H9 (cell line): Measurements from ENCODE around the gene CHRND. TPM values are rescaled to one million over a fixed set of nuclear protein-coding genes. Genes with fewer than 3 reads are reported as not detected.

Experiments
- DNase-seq: peaks from one replicate; pipeline ENCODE4 v3.0.0-alpha.2; 2017
- H2AFZ ChIP-seq: one replicate; pipeline ENCODE4 v1.6.1; 2013; ENCODE audit warnings: mild to moderate bottlenecking, low read length, control low read depth, moderate library complexity
- H2AK5ac ChIP-seq: 2 replicates; pipeline ENCODE4 v1.6.1; 2013; ENCODE audit warnings: low read length, control low read depth, mixed read lengths; ENCODE audit not compliant: insufficient read length
- H2BK120ac ChIP-seq: one replicate; pipeline ENCODE4 v1.6.1; 2013; ENCODE audit warnings: low read depth, mild to moderate bottlenecking, low read length, control low read depth, inconsistent platforms; ENCODE audit not compliant: poor library complexity, severe bottlenecking
- H2BK12ac ChIP-seq: 2 replicates; pipeline ENCODE4 v1.6.1; 2013; ENCODE audit warnings: low read length, control low read depth, mixed read lengths, low read depth; ENCODE audit not compliant: insufficient read length
- H2BK15ac ChIP-seq: 2 replicates; pipeline ENCODE4 v1.6.1; 2013; ENCODE audit warnings: low read depth, low read length, control low read depth
- H2BK20ac ChIP-seq: one replicate; pipeline ENCODE4 v1.6.1; 2013; ENCODE audit warnings: low read depth, mild to moderate bottlenecking, low read length, control low read depth, inconsistent platforms; ENCODE audit not compliant: poor library complexity, severe bottlenecking
- H2BK5ac ChIP-seq: 2 replicates; pipeline ENCODE4 v1.6.1; 2013; ENCODE audit warnings: low read length, control low read depth, mixed read lengths; ENCODE audit not compliant: insufficient read length
- H3K14ac ChIP-seq: 2 replicates; pipeline ENCODE4 v1.6.1; 2013; ENCODE audit warnings: low read length, control low read depth; ENCODE audit not compliant: insufficient read depth
- H3K18ac ChIP-seq: 2 replicates; pipeline ENCODE4 v1.6.1; 2013; ENCODE audit warnings: low read depth, mild to moderate bottlenecking, mixed read lengths, low read length, control low read depth; ENCODE audit not compliant: insufficient read length
- H3K23ac ChIP-seq: 2 replicates; pipeline ENCODE4 v1.6.1; 2013; ENCODE audit warnings: low read length, control low read depth, mixed read lengths, low read depth; ENCODE audit not compliant: insufficient read length
- H3K23me2 ChIP-seq: 2 replicates; pipeline ENCODE4 v1.6.1; 2013; ENCODE audit warnings: low read depth, mild to moderate bottlenecking, mixed read lengths, low read length, control low read depth; ENCODE audit not compliant: insufficient read length, poor library complexity, severe bottlenecking
- H3K27ac ChIP-seq: 2 replicates; pipeline ENCODE4 v1.5.1; 2013; ENCODE audit warnings: low read length, control low read depth, mixed read lengths, low read depth; ENCODE audit not compliant: insufficient read length
- H3K27me3 ChIP-seq: 2 replicates; pipeline ENCODE4 v1.6.1; 2013; ENCODE audit warnings: low read length, control low read depth, inconsistent platforms; ENCODE audit not compliant: insufficient read depth
- H3K4ac ChIP-seq: 2 replicates; pipeline ENCODE4 v1.6.1; 2013; ENCODE audit warnings: low read depth, mild to moderate bottlenecking, control low read depth, inconsistent platforms, low read length, moderate library complexity
- H3K4me1 ChIP-seq: 2 replicates; pipeline ENCODE4 v1.6.1; 2013; ENCODE audit warnings: low read length, control low read depth, inconsistent platforms; ENCODE audit not compliant: insufficient read depth
- H3K4me2 ChIP-seq: 2 replicates; pipeline ENCODE4 v1.6.1; 2013; ENCODE audit warnings: low read length, control low read depth, mixed read lengths; ENCODE audit not compliant: insufficient read length, insufficient read depth
- H3K56ac ChIP-seq: 2 replicates; pipeline ENCODE4 v1.6.1; 2013; ENCODE audit warnings: low read depth, mild to moderate bottlenecking, mixed read lengths, low read length, control low read depth; ENCODE audit not compliant: insufficient read length
- H3K79me1 ChIP-seq: 2 replicates; pipeline ENCODE4 v1.6.1; 2013; ENCODE audit warnings: low read depth, mild to moderate bottlenecking, moderate library complexity, low read length, control low read depth, inconsistent platforms; ENCODE audit not compliant: insufficient read depth, poor library complexity, severe bottlenecking
- H3K79me2 ChIP-seq: 2 replicates; pipeline ENCODE4 v1.6.1; 2013; ENCODE audit warnings: low read length, control low read depth, inconsistent platforms; ENCODE audit not compliant: insufficient read depth
- H3K9ac ChIP-seq: 2 replicates; pipeline ENCODE4 v1.6.1; 2013; ENCODE audit warnings: low read length, control low read depth, mixed read lengths; ENCODE audit not compliant: insufficient read length; ENCODE audit errors: extremely low read depth
- H3K9me3 ChIP-seq: one replicate; pipeline ENCODE4 v1.6.1; 2013; ENCODE audit warnings: low read depth, low read length, inconsistent platforms; ENCODE audit not compliant: control insufficient read depth
- H3T11ph ChIP-seq: one replicate; pipeline ENCODE4 v1.6.1; 2013; ENCODE audit warnings: mild to moderate bottlenecking, low read length, control low read depth, inconsistent platforms
- H4K20me1 ChIP-seq: one replicate; pipeline ENCODE4 v1.6.1; 2013; ENCODE audit not compliant: control insufficient read depth, insufficient read length, insufficient read depth
- H4K5ac ChIP-seq: 2 replicates; pipeline ENCODE4 v1.6.1; 2013; ENCODE audit warnings: low read depth, mild to moderate bottlenecking, mixed read lengths, low read length, control low read depth; ENCODE audit not compliant: insufficient read length
- H4K8ac ChIP-seq: replicated peaks from 2 replicates; pipeline ENCODE4 v1.6.1; 2013; ENCODE audit warnings: low read length, control low read depth, mixed read lengths, low read depth; ENCODE audit not compliant: insufficient read length
- H4K91ac ChIP-seq: 2 replicates; pipeline ENCODE4 v1.6.1; 2013; ENCODE audit warnings: low read depth, mild to moderate bottlenecking, moderate library complexity, mixed read lengths, low read length, control low read depth; ENCODE audit not compliant: insufficient read length
- H3K27ac Mint-ChIP-seq, 3 experiments: 2 replicates in 2 of 3; 3 replicates in 1 of 3; pipeline ENCODE4 v1.8.0; 2020 to 2021; ENCODE audit warnings: mixed read lengths in 3 of 3, mild to moderate bottlenecking in 1 of 3, moderate library complexity in 1 of 3
- H3K27me3 Mint-ChIP-seq: 2 replicates; pipeline ENCODE4 v1.8.0; 2021; ENCODE audit warnings: low read depth, mild to moderate bottlenecking, moderate library complexity, mixed read lengths
- H3K36me3 Mint-ChIP-seq, 3 experiments: 2 replicates in 2 of 3; 3 replicates in 1 of 3; pipeline ENCODE4 v1.8.0; 2020 to 2021; ENCODE audit warnings: low read depth in 3 of 3, mixed read lengths in 3 of 3; ENCODE audit not compliant: insufficient read depth in 1 of 3
- H3K4me1 Mint-ChIP-seq, 2 experiments: 2 replicates each; pipeline ENCODE4 v1.8.0; 2020; ENCODE audit warnings: mixed read lengths in 2 of 2
- H3K4me3 Mint-ChIP-seq, 2 experiments: 2 replicates in 1 of 2; 3 replicates in 1 of 2; pipeline ENCODE4 v1.8.0; 2020 to 2021; ENCODE audit warnings: mild to moderate bottlenecking in 2 of 2, mixed read lengths in 2 of 2, moderate library complexity in 1 of 2
- H3K9me3 Mint-ChIP-seq, 2 experiments: 2 replicates in 1 of 2; 3 replicates in 1 of 2; pipeline ENCODE4 v1.8.0; 2020; ENCODE audit warnings: mild to moderate bottlenecking in 2 of 2, mixed read lengths in 2 of 2, moderate library complexity in 1 of 2
- WGBS: extraction: QIAGEN DNeasy Blood & Tissue Kit; methylation state at CpG from one replicate; pipeline ENCODE4 v1.1.7; 2013; ENCODE audit warnings: missing lambda C conversion rate, low lambda C conversion rate, mixed read lengths; ENCODE audit not compliant: insufficient read length; ENCODE audit errors: extremely low coverage; 5-methylcytosine and 5-hydroxymethylcytosine counted together
- total RNA-seq: library from RNA; stranded (reverse); gene quantifications from 2 replicates; pipeline ENCODE4 v1.2.1, GENCODE V29; 2021
- TF ChIP-seq, protein P1 (sequence below): fragments of 200-600 bp; sonication (generic); conservative IDR thresholded peaks from 3 replicates; pipeline ENCODE4 v1.8.0; 2021; ENCODE audit warnings: antibody characterized with exemption, mild to moderate bottlenecking

Gene CHRND
- total RNA-seq, 1 experiment from 2014 or later: not detected

DNA sequence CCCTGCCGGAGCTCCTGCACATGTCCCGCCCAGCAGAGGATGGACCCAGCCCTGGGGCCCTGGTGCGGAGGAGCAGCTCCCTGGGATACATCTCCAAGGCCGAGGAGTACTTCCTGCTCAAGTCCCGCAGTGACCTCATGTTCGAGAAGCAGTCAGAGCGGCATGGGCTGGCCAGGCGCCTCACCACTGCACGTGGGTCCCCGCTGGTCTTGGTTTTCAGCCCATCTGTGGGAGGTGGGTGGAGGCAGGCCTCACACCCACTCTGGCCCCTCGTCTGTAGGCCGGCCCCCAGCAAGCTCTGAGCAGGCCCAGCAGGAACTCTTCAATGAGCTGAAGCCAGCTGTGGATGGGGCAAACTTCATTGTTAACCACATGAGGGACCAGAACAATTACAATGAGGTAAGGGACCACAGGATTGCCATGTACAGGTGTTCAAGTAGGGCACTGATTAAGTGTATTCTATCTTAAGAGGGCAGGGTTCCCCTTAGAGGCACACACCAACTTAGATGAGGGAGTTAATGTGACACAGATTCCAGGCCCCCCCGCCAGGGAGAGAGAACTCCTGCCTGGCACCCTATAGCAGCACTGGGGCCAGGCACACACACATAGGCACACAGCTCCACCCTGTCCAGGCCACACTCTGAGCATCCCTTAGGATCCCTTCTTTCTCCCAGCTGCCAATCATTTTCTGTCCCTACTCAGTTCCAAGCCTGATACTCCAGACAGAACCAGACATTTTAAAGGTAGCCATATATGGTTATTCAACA lies 8.2 kb downstream of the CHRND start:
- Histone ChIP-seq H2AK5ac (no peak overlapping the region), H2BK120ac (no peak overlapping the region), H4K20me1 (no peaks in the 10 kb centered on the region), H2AFZ (no peak overlapping the region), H3K9ac (no peak overlapping the region), H3K14ac (no peak overlapping the region), H2BK12ac (no peak overlapping the region), H3K27me3 (no peaks in the 10 kb centered on the region), H3T11ph (no peak overlapping the region), H3K18ac (no peak overlapping the region), H3K23me2 (no peaks in the 10 kb centered on the region), H3K79me1 (no peaks in the 10 kb centered on the region), H3K56ac (no peak overlapping the region), H3K27ac (no peak overlapping the region), H2BK20ac (no peak overlapping the region), H2BK5ac (no peak overlapping the region), H4K5ac (no peak overlapping the region), H3K4ac (no peak overlapping the region), H4K8ac (no peak overlapping the region), H4K91ac (no peak overlapping the region), H3K23ac (no peak overlapping the region), H2BK15ac (no peak overlapping the region), H3K4me2 (no peak overlapping the region), H3K4me1 (peaks cover 4% of the 10 kb centered on the region; the same call in 1 of the 2 replicates), H3K79me2 (no peaks in the 10 kb centered on the region), H3K9me3 (no peaks in the 10 kb centered on the region)
- TF ChIP-seq, protein P1, sequence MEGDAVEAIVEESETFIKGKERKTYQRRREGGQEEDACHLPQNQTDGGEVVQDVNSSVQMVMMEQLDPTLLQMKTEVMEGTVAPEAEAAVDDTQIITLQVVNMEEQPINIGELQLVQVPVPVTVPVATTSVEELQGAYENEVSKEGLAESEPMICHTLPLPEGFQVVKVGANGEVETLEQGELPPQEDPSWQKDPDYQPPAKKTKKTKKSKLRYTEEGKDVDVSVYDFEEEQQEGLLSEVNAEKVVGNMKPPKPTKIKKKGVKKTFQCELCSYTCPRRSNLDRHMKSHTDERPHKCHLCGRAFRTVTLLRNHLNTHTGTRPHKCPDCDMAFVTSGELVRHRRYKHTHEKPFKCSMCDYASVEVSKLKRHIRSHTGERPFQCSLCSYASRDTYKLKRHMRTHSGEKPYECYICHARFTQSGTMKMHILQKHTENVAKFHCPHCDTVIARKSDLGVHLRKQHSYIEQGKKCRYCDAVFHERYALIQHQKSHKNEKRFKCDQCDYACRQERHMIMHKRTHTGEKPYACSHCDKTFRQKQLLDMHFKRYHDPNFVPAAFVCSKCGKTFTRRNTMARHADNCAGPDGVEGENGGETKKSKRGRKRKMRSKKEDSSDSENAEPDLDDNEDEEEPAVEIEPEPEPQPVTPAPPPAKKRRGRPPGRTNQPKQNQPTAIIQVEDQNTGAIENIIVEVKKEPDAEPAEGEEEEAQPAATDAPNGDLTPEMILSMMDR: no peak
- no peak for DNase-seq
- Mint-ChIP-seq H3K9me3 (peaks cover 4 to 8% of the 10 kb centered on the region in 2 experiments; a peak in 4 of 5 replicates), H3K4me3 (no peak overlapping the region), H3K27ac (peak overlapping the region in 1 of 3 experiments; percentile 27; a peak in 1 of 7 replicates), H3K27me3 (peaks cover 21% of the 10 kb centered on the region), H3K4me1 (peaks cover 25 to 34% of the 10 kb centered on the region in 2 experiments), H3K36me3 (peaks cover 0 to 3% (median 0%) of the 10 kb centered on the region in 3 experiments; a peak in 1 of 7 replicates)
- WGBS: no CpG with 5 or more reads among the region's 13 CpGs
